Ammon's horn (tissue), 1 donor: ENCODE measurements around the gene P2RY8.
A peak's percentile ranks its signal among the peaks of the same experiment; 100 is the strongest.
"Not testable (repeated sequence)": the region's sequence is repeated elsewhere in the genome, so short reads cannot be mapped to it uniquely, and the experiment has no call there.

ENCODE experiments used
- DNase-seq: peaks from one replicate; pipeline ENCODE4 v3.0.0-alpha.2; 2016; ENCODE audit warnings: low spot score

The P2RY8 gene

GRCh38 chrX:1537031-1537715 is at the start of gene P2RY8:
Gene P2RY8, minus strand, starts transcription at chrX:1537185. Its CDS starts 70,627 bp downstream, at chrX:1466558.
- DNase-seq = peak; percentile 59

- no peak for DNase-seq
Measured at GRCh38 chrX:1584237-1585011, 47.4 kb upstream of the P2RY8 start.

GRCh38 chrX:1582686-1583437 is 45.9 kb upstream of the P2RY8 start:
- no peak for DNase-seq

- DNase-seq = no peak
Measured at GRCh38 chrX:1581132-1581531, 44.1 kb upstream of the P2RY8 start.

GRCh38 chrX:1578511-1579173 is 41.7 kb upstream of the P2RY8 start:
- DNase-seq = no peak

GRCh38 chrX:1577845-1578244 is 40.9 kb upstream of the P2RY8 start:
- DNase-seq = no peak

- no peak for DNase-seq
Measured at GRCh38 chrX:1576201-1576992, 39.4 kb upstream of the P2RY8 start.

- not testable (repeated sequence) for DNase-seq
Measured at GRCh38 chrX:1574181-1574580, 37.2 kb upstream of the P2RY8 start.

- no peak for DNase-seq
Measured at GRCh38 chrX:1564750-1565683, 28.0 kb upstream of the P2RY8 start.

- not testable (repeated sequence) for DNase-seq
Measured at GRCh38 chrX:1564077-1564476, 27.1 kb upstream of the P2RY8 start.

- no peak for DNase-seq
Measured at GRCh38 chrX:1561164-1561563, 24.2 kb upstream of the P2RY8 start.

GRCh38 chrX:1558761-1559468 is 21.9 kb upstream of the P2RY8 start:
- DNase-seq = no peak

GRCh38 chrX:1557442-1557841 is 20.5 kb upstream of the P2RY8 start:
- not testable (repeated sequence) for DNase-seq

- no peak for DNase-seq
Measured at GRCh38 chrX:1555370-1555769, 18.4 kb upstream of the P2RY8 start.

GRCh38 chrX:1554469-1555210 is 17.7 kb upstream of the P2RY8 start:
- DNase-seq = no peak

- DNase-seq = no peak
Measured at GRCh38 chrX:1551959-1552546, 15.1 kb upstream of the P2RY8 start.

- no peak for DNase-seq
Measured at GRCh38 chrX:1546691-1547251, 9.8 kb upstream of the P2RY8 start.

GRCh38 chrX:1545776-1546408 is 8.9 kb upstream of the P2RY8 start:
- DNase-seq = no peak
